A673 (cell line): Measurements from ENCODE around the gene CASP9. TPM values are rescaled to one million over a fixed set of nuclear protein-coding genes. Genes with fewer than 3 reads are reported as not detected.

Experiments used
- BruUV-seq: library from RNA; stranded (reverse); fragments of 400-500 nt; replicated peaks from 2 replicates; lab custom pipeline; 2021; lab: Mats Ljungman, UMichigan
- CTCF ChIA-PET: fragments of 300-600 bp; sonication (Branson Sonifier 250); formaldehyde crosslinking; loops from one replicate; lab custom pipeline; 2022; ENCODE audit warnings: antibody characterized with exemption; lab: Charles Lee
- POLR2A ChIA-PET: fragments of 300-600 bp; sonication (Branson Sonifier 250); formaldehyde crosslinking; loops from one replicate; lab custom pipeline; 2022; ENCODE audit warnings: antibody characterized with exemption; ENCODE audit not compliant: low non-redundant PET; lab: Charles Lee
- DNase-seq: peaks from one replicate; pipeline ENCODE4 v3.0.0-alpha.2; 2015; ENCODE audit warnings: low spot score
- H3K27ac ChIP-seq: fragments of 200-600 bp; sonication (generic); 2 replicates; pipeline ENCODE4 v1.5.1; 2016; ENCODE audit warnings: mixed run types, low read depth, mild to moderate bottlenecking, mixed read lengths, antibody characterized with exemption, low read length; ENCODE audit not compliant: poor library complexity, severe bottlenecking
- H3K27me3 ChIP-seq: fragments of 200-600 bp; sonication (generic); replicated peaks from 2 replicates; pipeline ENCODE4 v1.6.1; 2017; ENCODE audit warnings: mixed run types, low read depth, mild to moderate bottlenecking, mixed read lengths, antibody characterized with exemption, low read length; ENCODE audit not compliant: insufficient read depth, poor library complexity
- H3K36me3 ChIP-seq: fragments of 200-600 bp; sonication (generic); 2 replicates; pipeline ENCODE4 v1.6.1; 2016; ENCODE audit warnings: mixed run types, mild to moderate bottlenecking, mixed read lengths, antibody characterized with exemption, low read length; ENCODE audit not compliant: insufficient read depth, poor library complexity, severe bottlenecking
- H3K4me1 ChIP-seq: fragments of 200-600 bp; sonication (generic); 2 replicates; pipeline ENCODE4 v1.6.1; 2017; ENCODE audit warnings: mixed run types, mild to moderate bottlenecking, mixed read lengths, antibody characterized with exemption, low read length; ENCODE audit not compliant: insufficient read depth, poor library complexity, severe bottlenecking
- H3K4me3 ChIP-seq: fragments of 200-600 bp; sonication (generic); 2 replicates; pipeline ENCODE4 v1.5.1; 2016; ENCODE audit warnings: low read depth, mixed run types, mild to moderate bottlenecking, mixed read lengths, low read length; ENCODE audit not compliant: poor library complexity, severe bottlenecking
- H3K9me3 ChIP-seq: fragments of 200-600 bp; sonication (generic); 2 replicates; pipeline ENCODE4 v1.6.1; 2016; ENCODE audit warnings: mixed run types, low read depth, mild to moderate bottlenecking, mixed read lengths, antibody characterized with exemption, low read length; ENCODE audit not compliant: poor library complexity, severe bottlenecking
- CTCF ChIP-seq: fragments of 300-800, 200-600 bp; sonication (generic); conservative IDR thresholded peaks from 2 replicates; pipeline ENCODE4 v1.5.1; 2017; ENCODE audit warnings: low read depth, mild to moderate bottlenecking, antibody characterized with exemption, low read length, moderate library complexity, mixed read lengths
- EZH2 ChIP-seq: fragments of 200-600 bp; sonication (generic); IDR thresholded peaks from 2 replicates; pipeline ENCODE4 v1.6.1; 2017; ENCODE audit warnings: borderline replicate concordance, low read depth, mild to moderate bottlenecking, mixed read lengths, antibody characterized with exemption, low read length; ENCODE audit not compliant: poor library complexity, severe bottlenecking
- intact Hi-C: fragments of 100-400 bp; cut with micrococcal nuclease; formaldehyde crosslinking; loops from one replicate; pipeline ENCODE4 v1.10.0; 2022; ENCODE audit not compliant: unreplicated experiment
- total RNA-seq: library from RNA; stranded (reverse); gene quantifications from 2 replicates; pipeline ENCODE4 v1.2.3, GENCODE V29; 2021

Gene CASP9
- total RNA-seq, 1 experiment from 2014 or later = 7.0 TPM

GRCh38 chr1:15550573-15550972 lies 26.6 kb upstream of the CASP9 start:
- H3K27ac ChIP-seq = no peak overlapping the region
- H3K9me3 ChIP-seq = no peaks in the 10 kb centered on the region
- DNase-seq = no peak
- CTCF ChIA-PET = no interaction called here
- H3K4me1 ChIP-seq = no peaks in the 10 kb centered on the region
- BruUV-seq = no TSS peak
- intact Hi-C loops = no loop called here
- peaks cover 15% of the 10 kb centered on the region for H3K36me3 ChIP-seq
- TF ChIP-seq CTCF (no peak), EZH2 (no peak)
- H3K4me3 ChIP-seq = no peak overlapping the region
- POLR2A ChIA-PET = no interaction called here
- H3K27me3 ChIP-seq = no peaks in the 10 kb centered on the region

DNA sequence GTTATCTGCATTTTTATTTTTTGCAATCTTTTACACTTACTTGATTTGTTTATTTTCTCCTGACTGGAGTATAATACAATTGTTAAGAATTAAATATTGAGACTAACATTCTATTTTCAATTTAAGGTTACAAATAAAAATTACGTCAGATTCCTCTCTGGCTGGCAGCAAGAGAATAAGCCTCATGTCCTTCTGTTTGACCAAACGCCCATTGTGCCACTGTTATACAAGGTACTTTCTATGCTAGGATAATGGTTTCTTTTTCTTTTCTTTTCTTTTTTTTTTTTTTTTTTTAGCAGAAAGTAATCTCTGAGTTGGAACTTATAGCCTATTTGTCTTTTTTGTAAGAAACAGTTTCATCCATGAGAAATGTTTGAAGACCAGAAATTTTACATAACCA lies 22.6 kb upstream of the CASP9 start:
- POLR2A ChIA-PET = no interaction called here
- H3K4me1 ChIP-seq = no peaks in the 10 kb centered on the region
- no peak for TF ChIP-seq EZH2
- no peak for TF ChIP-seq CTCF
- CTCF ChIA-PET = no interaction called here
- no TSS peak for BruUV-seq
- no peak for DNase-seq
- no peaks in the 10 kb centered on the region for H3K27me3 ChIP-seq
- peaks cover 28% of the 10 kb centered on the region for H3K36me3 ChIP-seq
- H3K9me3 ChIP-seq = no peaks in the 10 kb centered on the region
- H3K27ac ChIP-seq = no peak overlapping the region
- intact Hi-C loops = no loop called here
- H3K4me3 ChIP-seq = no peak overlapping the region

- no peaks in the 10 kb centered on the region for H3K9me3 ChIP-seq
- no peak overlapping the region for H3K27ac ChIP-seq
- peaks cover 42% of the 10 kb centered on the region for H3K36me3 ChIP-seq
- H3K4me1 ChIP-seq = no peaks in the 10 kb centered on the region
- TF ChIP-seq EZH2 (no peak), CTCF (no peak)
- H3K27me3 ChIP-seq = no peaks in the 10 kb centered on the region
- BruUV-seq = no TSS peak
- ChIA-PET POLR2A (no interaction called here), CTCF (no interaction called here)
- intact Hi-C loops = no loop called here
- H3K4me3 ChIP-seq = no peak overlapping the region
- DNase-seq = no peak
Measured at GRCh38 chr1:15543589-15544568, 19.9 kb upstream of the CASP9 start.
